Measurements from ENCODE around the gene MAPT. TPM values are rescaled to one million over a fixed set of nuclear protein-coding genes. Genes with fewer than 3 reads are reported as not detected.
"Not testable (repeated sequence)": the region's sequence is repeated elsewhere in the genome, so short reads cannot be mapped to it uniquely, and the experiment has no call there.

The MAPT gene
- total RNA-seq, 4 donors from 2014 or later = 1.7 to 2.3 (median 1.8) TPM

GRCh38 chr17:46003907-46004748 is 109.8 kb downstream of the MAPT start:
- in situ Hi-C loops (cut with MboI; ENCODE audit: low pct_ligation_motif_present in 1 of 4, low pct_unique_long_range_greater_than_20kb in 1 of 4, low sequenced_read_pairs in 3 of 4) (loop anchor here in 2 of 4 donors (10.0 kb wide), 2 partner anchors 211 to 281 kb away; no protein-coding TSS in a partner anchor), intact Hi-C loops (cut with DNase I; ENCODE audit: low total_unique reads) (loop anchor here (5.0 kb wide), 1 partner anchor 208 kb away; no protein-coding TSS in a partner anchor)
- WGBS, 2 donors (ENCODE audit: low coverage in 1 of 2) = 19 to 48% methylated on average over 2 to 6 of the region's 6 CpGs
- Histone ChIP-seq H3K27ac (peak overlapping the region in 2 of 4 donors; percentile 33 to 69), H3K36me3 (no peaks in the 10 kb centered on the region), H3K4me1 (peaks cover 0 to 19% (median 18%) of the 10 kb centered on the region in 4 donors), H3K27me3 (no peaks in the 10 kb centered on the region), H3K4me3 (no peak overlapping the region), H3K9me3 (no peaks in the 10 kb centered on the region)
- DNase-seq = peak; percentile 75
- TF ChIP-seq CTCF (IDR thresholded peaks at IDR 0.05) = no peak
- no peak for TF ChIP-seq POLR2AphosphoS5 (IDR thresholded peaks at IDR 0.05)
- no peak for TF ChIP-seq POLR2A (IDR thresholded peaks at IDR 0.05)
- TF ChIP-seq EP300 (IDR thresholded peaks at IDR 0.05; ENCODE audit: low read depth) = no peak

- intact Hi-C loops (cut with DNase I; ENCODE audit: low total_unique reads); H3K9me3 ChIP-seq; H3K36me3 ChIP-seq; H3K27me3 ChIP-seq; H3K27ac ChIP-seq; DNase-seq; H3K4me3 ChIP-seq: not testable (repeated sequence)
- in situ Hi-C loops (cut with MboI; ENCODE audit: low pct_ligation_motif_present in 1 of 4, low pct_unique_long_range_greater_than_20kb in 1 of 4, low sequenced_read_pairs in 3 of 4) = loop anchor here in 2 of 4 donors (10.0 kb wide), 2 partner anchors 209 to 279 kb away; no protein-coding TSS in a partner anchor
- WGBS, 2 donors (ENCODE audit: low coverage in 1 of 2) = 86 to 88% methylated on average over 1 of the region's 1 CpG
- peaks cover 0 to 19% (median 18%) of the 10 kb centered on the region in 4 donors for H3K4me1 ChIP-seq
Measured at GRCh38 chr17:46006082-46006481, 111.7 kb downstream of the MAPT start.

- intact Hi-C loops (cut with DNase I; ENCODE audit: low total_unique reads) = no loop called here
- no peak for DNase-seq
- WGBS, 2 donors (ENCODE audit: low coverage in 1 of 2) = 70 to 84% methylated on average over 2 of the region's 2 CpGs
- no peak overlapping the region for H3K4me3 ChIP-seq
- no peaks in the 10 kb centered on the region for H3K9me3 ChIP-seq
- H3K27me3 ChIP-seq = no peaks in the 10 kb centered on the region
- H3K36me3 ChIP-seq = no peaks in the 10 kb centered on the region
- peaks cover 0 to 19% (median 18%) of the 10 kb centered on the region in 4 donors for H3K4me1 ChIP-seq
- H3K27ac ChIP-seq = no peak overlapping the region
- TF ChIP-seq EP300 (IDR thresholded peaks at IDR 0.05; ENCODE audit: low read depth) (no peak), CTCF (IDR thresholded peaks at IDR 0.05) (no peak), POLR2AphosphoS5 (IDR thresholded peaks at IDR 0.05) (no peak), POLR2A (IDR thresholded peaks at IDR 0.05) (no peak)
- in situ Hi-C loops (cut with MboI; ENCODE audit: low pct_ligation_motif_present in 1 of 4, low pct_unique_long_range_greater_than_20kb in 1 of 4, low sequenced_read_pairs in 3 of 4) = loop anchor here in 2 of 4 donors (10.0 kb wide), 2 partner anchors 207 to 277 kb away; no protein-coding TSS in a partner anchor
Measured at GRCh38 chr17:46007461-46007965, 113.2 kb downstream of the MAPT start.

- Histone ChIP-seq H3K4me3 (no peak overlapping the region), H3K27me3 (no peaks in the 10 kb centered on the region), H3K27ac (no peak overlapping the region), H3K36me3 (no peaks in the 10 kb centered on the region), H3K9me3 (no peaks in the 10 kb centered on the region), H3K4me1 (peaks cover 0 to 10% (median 9%) of the 10 kb centered on the region in 4 donors)
- WGBS, 2 donors (ENCODE audit: low coverage in 1 of 2) = 85 to 94% methylated on average over 5 to 9 of the region's 9 CpGs
- no peak for TF ChIP-seq POLR2AphosphoS5 (IDR thresholded peaks at IDR 0.05)
- no peak for TF ChIP-seq POLR2A (IDR thresholded peaks at IDR 0.05)
- no peak for TF ChIP-seq CTCF (IDR thresholded peaks at IDR 0.05)
- TF ChIP-seq EP300 (IDR thresholded peaks at IDR 0.05; ENCODE audit: low read depth) = no peak
- in situ Hi-C loops (cut with MboI; ENCODE audit: low pct_ligation_motif_present in 1 of 4, low pct_unique_long_range_greater_than_20kb in 1 of 4, low sequenced_read_pairs in 3 of 4) (loop anchor here in 2 of 4 donors (10.0 kb wide), 2 partner anchors 206 to 276 kb away; no protein-coding TSS in a partner anchor), intact Hi-C loops (cut with DNase I; ENCODE audit: low total_unique reads) (no loop called here)
- DNase-seq = no peak
Measured at GRCh38 chr17:46008591-46008990, 114.2 kb downstream of the MAPT start.
